CD8-positive, alpha-beta memory T cell (primary cell): Measurements from ENCODE around the gene C3orf85. TPM values are rescaled to one million over a fixed set of nuclear protein-coding genes. Genes with fewer than 3 reads are reported as not detected.
"Not testable (repeated sequence)": the region's sequence is repeated elsewhere in the genome, so short reads cannot be mapped to it uniquely, and the experiment has no call there.

Experiments used
- CTCF ChIA-PET: fragments of 350-600 bp; sonication (Branson Sonifier 250); formaldehyde crosslinking; loops from one replicate; lab custom pipeline; 2021; ENCODE audit warnings: antibody characterized with exemption; lab: Charles Lee
- POLR2A ChIA-PET: fragments of 350-600 bp; sonication (Branson Sonifier 250); formaldehyde crosslinking; loops from one replicate; lab custom pipeline; 2021; ENCODE audit warnings: antibody characterized with exemption; lab: Charles Lee
- DNase-seq, 5 donors: peaks; one replicate each; pipeline versions ENCODE4 v3.0.0 to v3.0.0-alpha.2; 2020 to 2022; ENCODE audit warnings: mixed read lengths in 1 of 5
- H3K27ac ChIP-seq: one replicate; pipeline ENCODE4 v1.7.0; 2013; ENCODE audit warnings: low read depth, mild to moderate bottlenecking, low read length, moderate library complexity
- H3K27me3 ChIP-seq: 2 replicates; pipeline ENCODE4 v1.7.0; 2013; ENCODE audit warnings: low read length, mild to moderate bottlenecking; ENCODE audit not compliant: insufficient read depth, poor library complexity, severe bottlenecking
- H3K36me3 ChIP-seq: 2 replicates; pipeline ENCODE4 v1.7.0; 2013; ENCODE audit warnings: mild to moderate bottlenecking, low read length, moderate library complexity; ENCODE audit not compliant: insufficient read depth
- H3K4me1 ChIP-seq: 2 replicates; pipeline ENCODE4 v1.7.0; 2013; ENCODE audit warnings: mild to moderate bottlenecking, low read length, moderate library complexity; ENCODE audit not compliant: insufficient read depth
- H3K4me3 ChIP-seq: 2 replicates; pipeline ENCODE4 v1.7.0; 2013; ENCODE audit warnings: mild to moderate bottlenecking, low read length
- H3K9me3 ChIP-seq: 2 replicates; pipeline ENCODE4 v1.7.0; 2013; ENCODE audit warnings: mild to moderate bottlenecking, low read length
- H3K27ac Mint-ChIP-seq, 8 donors: one replicate each; pipeline ENCODE4 v1.8.0; 2020 to 2021; ENCODE audit warnings: mixed read lengths in 8 of 8, mild to moderate bottlenecking in 6 of 8, inconsistent platforms in 3 of 8, moderate library complexity in 3 of 8
- H3K27me3 Mint-ChIP-seq, 2 donors: one replicate each; pipeline ENCODE4 v1.8.0; 2020 to 2021; ENCODE audit warnings: mixed read lengths in 2 of 2, mild to moderate bottlenecking in 1 of 2, moderate library complexity in 1 of 2
- H3K36me3 Mint-ChIP-seq, 3 donors: one replicate each; pipeline ENCODE4 v1.8.0; 2020 to 2021; ENCODE audit warnings: mixed read lengths in 3 of 3, inconsistent platforms in 1 of 3, mild to moderate bottlenecking in 1 of 3
- H3K4me1 Mint-ChIP-seq, 3 donors: one replicate each; pipeline ENCODE4 v1.8.0; 2020 to 2021; ENCODE audit warnings: mixed read lengths in 3 of 3, inconsistent platforms in 1 of 3, mild to moderate bottlenecking in 1 of 3
- H3K4me3 Mint-ChIP-seq, 7 donors: one replicate each; pipeline ENCODE4 v1.8.0; 2020 to 2021; ENCODE audit warnings: mixed read lengths in 7 of 7, mild to moderate bottlenecking in 6 of 7, moderate library complexity in 4 of 7, inconsistent platforms in 2 of 7
- H3K9me3 Mint-ChIP-seq, 5 donors: one replicate each; pipeline ENCODE4 v1.8.0; 2020 to 2022; ENCODE audit warnings: mixed read lengths in 5 of 5, mild to moderate bottlenecking in 3 of 5, moderate library complexity in 2 of 5, inconsistent platforms in 1 of 5
- polyA plus RNA-seq: library from polyadenylated mRNA; unstranded; fragments of 300-500 nt; fragmentation: Illumina TruSeq; gene quantifications from one replicate; pipeline ENCODE4 v1.2.3, GENCODE V29; 2021
- total RNA-seq, 2 experiments: library from RNA; stranded (reverse); gene quantifications; one replicate each; pipeline ENCODE4 v1.2.3, GENCODE V29; 2021

C3orf85 gene
- total and polyA plus RNA-seq, 3 experiments from 2014 or later: not detected

DNA sequence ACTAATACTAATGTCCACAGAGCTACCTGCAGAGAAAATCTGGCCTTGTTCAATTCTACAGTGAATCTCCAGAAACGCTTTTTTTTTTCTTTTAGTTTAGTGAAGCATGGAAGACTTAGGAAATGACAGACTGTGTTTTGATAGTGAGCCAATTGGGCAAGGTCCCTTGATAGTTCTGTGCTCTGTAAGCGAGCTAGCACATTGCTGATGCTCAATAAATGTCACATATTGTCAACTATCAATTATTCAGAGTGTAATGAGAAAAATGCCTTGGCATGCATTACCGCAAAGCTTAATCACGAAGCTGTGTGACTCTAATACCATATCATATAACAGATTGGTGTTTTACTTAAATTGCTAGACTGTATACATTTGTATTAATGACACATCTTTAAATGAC, 5.2 kb upstream of the C3orf85 start:
- Mint-ChIP-seq H3K27me3 (peaks cover 2 to 4% of the 10 kb centered on the region in 2 donors), H3K36me3 (no peaks in the 10 kb centered on the region), H3K27ac (no peak overlapping the region), H3K4me3 (no peak overlapping the region), H3K4me1 (no peaks in the 10 kb centered on the region), H3K9me3 (peaks cover 0 to under 1% (median 0%) of the 10 kb centered on the region in 5 donors)
- Histone ChIP-seq H3K4me1 (no peaks in the 10 kb centered on the region), H3K36me3 (no peaks in the 10 kb centered on the region), H3K9me3 (no peaks in the 10 kb centered on the region), H3K27me3 (no peaks in the 10 kb centered on the region), H3K4me3 (no peak overlapping the region), H3K27ac (no peak overlapping the region)
- DNase-seq: no peak
- ChIA-PET POLR2A (no interaction called here), CTCF (no interaction called here)

DNA sequence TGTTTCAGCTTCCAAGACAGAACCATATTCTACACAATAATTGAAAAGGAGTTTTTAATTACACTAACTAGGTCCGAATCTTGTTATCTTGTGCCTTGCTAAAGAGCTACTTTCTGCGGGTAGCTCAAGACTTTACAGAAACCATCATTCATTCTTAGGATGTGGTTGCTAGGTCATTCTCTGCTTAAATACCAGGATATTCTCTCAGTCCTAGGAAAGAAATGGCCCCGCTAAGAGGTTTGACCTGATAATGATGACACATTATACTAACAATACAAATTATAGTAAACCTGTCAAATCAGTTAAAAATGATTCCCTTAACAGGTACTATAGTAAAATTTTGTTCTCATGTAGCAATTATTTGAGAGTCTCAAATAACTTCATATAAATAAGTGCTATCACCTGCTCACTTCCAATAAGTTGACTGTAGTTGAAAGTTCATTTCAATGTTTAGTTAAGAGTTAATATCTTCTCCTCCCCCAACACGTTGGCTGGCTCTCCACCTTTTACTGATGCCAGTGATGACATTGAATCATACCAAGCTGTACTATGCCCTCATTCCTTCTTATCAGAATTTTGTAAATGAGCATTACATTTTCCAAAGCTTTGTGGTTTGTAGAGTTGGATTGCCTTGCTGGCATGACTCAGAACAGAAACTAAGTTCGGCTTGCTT, 3.6 kb upstream of the C3orf85 start:
- Mint-ChIP-seq H3K9me3 (no peaks in the 10 kb centered on the region), H3K4me1 (no peaks in the 10 kb centered on the region), H3K27ac (no peak overlapping the region), H3K4me3 (no peak overlapping the region), H3K36me3 (no peaks in the 10 kb centered on the region), H3K27me3 (peaks cover 2 to 4% of the 10 kb centered on the region in 2 donors)
- DNase-seq: no peak
- H3K4me3 ChIP-seq: no peak overlapping the region
- no peaks in the 10 kb centered on the region for H3K27me3 ChIP-seq
- H3K4me1 ChIP-seq: no peaks in the 10 kb centered on the region
- CTCF ChIA-PET: interaction anchor here (0.6 kb wide), 1 partner anchor 158 kb away, joined by 3 read pairs; no protein-coding TSS in a partner anchor
- H3K27ac ChIP-seq: no peak overlapping the region
- POLR2A ChIA-PET: no interaction called here
- no peaks in the 10 kb centered on the region for H3K9me3 ChIP-seq
- no peaks in the 10 kb centered on the region for H3K36me3 ChIP-seq

DNA sequence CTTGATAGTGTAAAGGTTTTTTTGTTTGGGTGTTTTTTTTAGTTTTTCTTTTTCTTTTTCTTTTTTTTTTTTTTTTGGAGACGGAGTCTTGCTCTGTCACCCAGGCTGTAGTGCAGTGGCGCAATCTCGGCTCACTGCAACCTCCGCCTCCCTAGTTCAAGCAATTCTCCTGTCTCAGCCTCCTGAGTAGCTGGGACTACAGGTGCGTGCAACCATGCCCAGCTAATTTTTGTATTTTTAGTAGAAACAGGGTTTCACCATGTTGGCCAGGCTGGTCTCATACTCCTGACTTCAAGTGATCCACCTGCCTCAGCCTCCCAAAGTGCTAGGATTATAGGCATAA, 3.1 kb upstream of the C3orf85 start:
- H3K27me3 Mint-ChIP-seq, H3K27ac ChIP-seq, H3K4me3 ChIP-seq, H3K27ac Mint-ChIP-seq, H3K4me1 Mint-ChIP-seq, H3K9me3 ChIP-seq, H3K4me1 ChIP-seq, H3K36me3 ChIP-seq, H3K4me3 Mint-ChIP-seq, H3K9me3 Mint-ChIP-seq, DNase-seq, POLR2A ChIA-PET, H3K36me3 Mint-ChIP-seq, H3K27me3 ChIP-seq: not testable (repeated sequence)
- CTCF ChIA-PET: interaction anchor here (0.6 kb wide), 1 partner anchor 159 kb away, joined by 3 read pairs; no protein-coding TSS in a partner anchor

DNA sequence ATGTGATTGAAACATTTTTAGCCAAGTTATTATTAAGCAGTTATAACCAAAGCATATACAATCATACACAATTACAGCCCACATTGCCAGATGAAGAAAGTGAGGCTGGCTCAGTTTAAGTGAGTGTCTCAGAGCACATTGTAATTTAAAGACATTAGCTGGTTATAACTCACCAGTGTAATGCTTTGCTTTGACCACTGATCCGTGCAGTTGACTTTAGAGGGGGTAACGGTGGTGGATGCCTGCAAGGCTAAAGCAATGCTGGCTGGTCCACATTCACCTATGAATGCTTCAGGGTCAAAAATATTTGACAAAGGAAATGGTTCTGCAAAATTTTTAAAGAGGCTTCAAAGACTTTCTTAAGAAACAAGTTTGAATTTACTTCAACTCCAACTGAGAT, 1.2 kb downstream of the C3orf85 start:
- Mint-ChIP-seq H3K9me3 (no peaks in the 10 kb centered on the region), H3K27me3 (peaks cover 0 to 9% of the 10 kb centered on the region in 2 donors), H3K4me3 (no peak overlapping the region), H3K36me3 (no peaks in the 10 kb centered on the region), H3K27ac (no peak overlapping the region), H3K4me1 (no peaks in the 10 kb centered on the region)
- Histone ChIP-seq H3K27ac (no peak overlapping the region), H3K4me1 (no peaks in the 10 kb centered on the region), H3K27me3 (no peaks in the 10 kb centered on the region), H3K9me3 (no peaks in the 10 kb centered on the region), H3K36me3 (no peaks in the 10 kb centered on the region), H3K4me3 (no peak overlapping the region)
- DNase-seq: no peak
- ChIA-PET CTCF (no interaction called here), POLR2A (no interaction called here)

DNA sequence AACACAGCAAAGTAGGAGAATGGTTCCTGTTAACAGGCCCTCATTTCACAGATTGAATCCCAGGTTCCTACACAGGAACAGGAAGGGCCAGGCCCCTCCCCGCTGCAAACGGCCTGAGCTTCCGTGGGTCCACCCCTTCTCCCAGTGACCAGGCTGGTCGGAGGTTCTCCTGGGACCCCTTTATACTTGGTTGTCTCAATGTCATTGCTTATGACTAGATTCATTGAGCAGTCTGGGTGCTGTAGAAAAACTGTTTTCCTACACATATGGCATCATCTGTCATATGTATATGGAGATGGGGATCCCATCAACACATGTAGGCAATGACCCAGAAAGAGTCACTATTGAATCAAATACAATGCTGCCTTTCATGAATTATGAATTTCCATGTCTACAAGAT, 3.8 kb downstream of the C3orf85 start:
- no peak overlapping the region for H3K4me3 ChIP-seq
- Mint-ChIP-seq H3K9me3 (peaks cover 0 to 2% (median 0%) of the 10 kb centered on the region in 5 donors), H3K36me3 (no peaks in the 10 kb centered on the region), H3K27ac (no peak overlapping the region), H3K4me1 (no peaks in the 10 kb centered on the region), H3K27me3 (peaks cover 0 to 19% of the 10 kb centered on the region in 2 donors), H3K4me3 (no peak overlapping the region)
- no peaks in the 10 kb centered on the region for H3K4me1 ChIP-seq
- no peaks in the 10 kb centered on the region for H3K9me3 ChIP-seq
- no peaks in the 10 kb centered on the region for H3K27me3 ChIP-seq
- no peak overlapping the region for H3K27ac ChIP-seq
- no peak for DNase-seq
- H3K36me3 ChIP-seq: no peaks in the 10 kb centered on the region
- ChIA-PET POLR2A (no interaction called here), CTCF (no interaction called here)

DNA sequence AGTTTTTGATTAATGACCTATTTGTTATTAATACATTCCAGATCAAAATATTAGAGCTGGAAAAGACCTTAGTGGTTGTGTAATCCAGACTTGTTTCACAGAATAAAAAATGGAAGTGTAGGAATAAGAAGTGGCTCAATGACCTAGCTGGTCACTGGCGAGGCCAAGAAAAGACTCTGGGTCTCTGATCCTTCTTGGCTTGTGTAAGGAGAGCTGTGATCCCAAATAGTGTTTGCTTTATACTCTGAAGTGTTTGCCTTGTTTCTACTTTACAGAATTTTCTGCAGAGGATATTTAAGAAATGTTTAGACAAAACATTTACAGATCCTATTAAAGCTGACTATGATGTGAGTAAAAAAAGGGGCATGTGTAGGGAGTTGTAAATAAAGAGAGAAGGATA, 7.1 kb downstream of the C3orf85 start:
- no peak overlapping the region for H3K4me3 Mint-ChIP-seq
- ChIA-PET POLR2A (no interaction called here), CTCF (no interaction called here)
- no peaks in the 10 kb centered on the region for H3K27me3 ChIP-seq
- no peak overlapping the region for H3K4me3 ChIP-seq
- H3K9me3 ChIP-seq: no peaks in the 10 kb centered on the region
- no peak overlapping the region for H3K27ac ChIP-seq
- peaks cover 0 to 3% (median 0%) of the 10 kb centered on the region in 5 donors for H3K9me3 Mint-ChIP-seq
- H3K4me1 ChIP-seq: no peaks in the 10 kb centered on the region
- H3K36me3 ChIP-seq: no peaks in the 10 kb centered on the region
- peaks cover 0 to 19% of the 10 kb centered on the region in 2 donors for H3K27me3 Mint-ChIP-seq
- no peaks in the 10 kb centered on the region for H3K36me3 Mint-ChIP-seq
- H3K4me1 Mint-ChIP-seq: no peaks in the 10 kb centered on the region
- H3K27ac Mint-ChIP-seq: no peak overlapping the region
- no peak for DNase-seq

DNA sequence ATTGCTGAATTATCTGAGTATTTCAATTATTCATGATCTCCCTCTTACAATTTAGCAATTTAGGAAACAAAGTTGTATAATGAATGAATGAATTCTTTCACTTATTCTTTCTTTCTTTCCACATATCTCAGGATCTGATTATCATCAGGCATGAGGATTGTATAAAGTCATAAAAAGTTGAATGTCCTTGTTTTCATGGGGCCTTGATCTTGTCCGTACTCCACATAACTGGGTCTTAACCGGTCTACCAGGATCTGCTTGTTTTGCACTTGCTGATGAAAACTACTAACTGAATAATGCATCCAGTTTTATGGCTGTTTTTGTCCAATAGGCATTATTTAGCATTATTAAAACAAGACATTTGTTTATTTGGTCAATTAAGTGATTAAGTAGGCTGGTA, 12.6 kb downstream of the C3orf85 start:
- H3K4me1 Mint-ChIP-seq: no peaks in the 10 kb centered on the region
- H3K27ac Mint-ChIP-seq: no peak overlapping the region
- H3K27ac ChIP-seq: no peak overlapping the region
- no peaks in the 10 kb centered on the region for H3K9me3 ChIP-seq
- POLR2A ChIA-PET: no interaction called here
- no peak overlapping the region for H3K4me3 Mint-ChIP-seq
- peaks cover 0 to 4% of the 10 kb centered on the region in 2 donors for H3K27me3 Mint-ChIP-seq
- CTCF ChIA-PET: no interaction called here
- no peak overlapping the region for H3K4me3 ChIP-seq
- H3K36me3 ChIP-seq: no peaks in the 10 kb centered on the region
- H3K9me3 Mint-ChIP-seq: peaks cover 0 to 3% (median 0%) of the 10 kb centered on the region in 5 donors
- H3K36me3 Mint-ChIP-seq: no peaks in the 10 kb centered on the region
- no peaks in the 10 kb centered on the region for H3K27me3 ChIP-seq
- no peaks in the 10 kb centered on the region for H3K4me1 ChIP-seq
- no peak for DNase-seq

DNA sequence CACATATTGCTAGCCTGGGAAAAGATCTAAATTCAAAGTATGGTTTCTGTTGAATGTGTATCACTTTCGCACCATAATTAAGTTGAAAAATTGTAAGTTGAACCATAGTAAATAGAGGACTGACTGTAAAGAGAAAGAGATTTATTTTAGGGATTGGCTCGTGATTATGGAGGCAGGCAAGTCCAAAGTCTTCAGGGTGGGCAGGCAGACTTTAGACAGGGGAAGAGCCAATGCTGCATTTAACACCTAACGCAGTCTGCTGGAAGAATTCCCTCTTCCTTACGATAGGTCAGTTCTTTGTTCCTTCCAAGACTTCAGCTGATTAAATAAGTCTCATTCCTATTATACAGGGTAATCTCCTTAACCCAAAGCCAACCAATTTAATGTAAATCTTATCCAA, 15.8 kb downstream of the C3orf85 start:
- H3K36me3 ChIP-seq: no peaks in the 10 kb centered on the region
- H3K4me3 Mint-ChIP-seq: no peak overlapping the region
- H3K36me3 Mint-ChIP-seq: no peaks in the 10 kb centered on the region
- H3K27me3 ChIP-seq: no peaks in the 10 kb centered on the region
- CTCF ChIA-PET: interaction anchor here (0.8 kb wide), 1 partner anchor 10 kb away, joined by 3 read pairs; no protein-coding TSS in a partner anchor
- no peak overlapping the region for H3K27ac Mint-ChIP-seq
- no peaks in the 10 kb centered on the region for H3K27me3 Mint-ChIP-seq
- H3K9me3 Mint-ChIP-seq: no peaks in the 10 kb centered on the region
- H3K4me3 ChIP-seq: no peak overlapping the region
- POLR2A ChIA-PET: no interaction called here
- DNase-seq: no peak
- H3K4me1 Mint-ChIP-seq: no peaks in the 10 kb centered on the region
- H3K27ac ChIP-seq: no peak overlapping the region
- H3K4me1 ChIP-seq: no peaks in the 10 kb centered on the region
- no peaks in the 10 kb centered on the region for H3K9me3 ChIP-seq
